DMS79 treated with DMSO at 0.1 percent for 48 hours (cell line): ENCODE results near the gene MOB3B.

Source experiments
- DNase-seq: peaks from one replicate; lab custom pipeline; 2025; lab: John Stamatoyannopoulos, UW

Gene MOB3B

GRCh38 chr9:27387722-27388121 lies 141.9 kb downstream of the MOB3B start:
- no peak for DNase-seq

- peak; percentile 27 for DNase-seq
Observed at GRCh38 chr9:27386571-27387091, 143.0 kb downstream of the MOB3B start.

DNA sequence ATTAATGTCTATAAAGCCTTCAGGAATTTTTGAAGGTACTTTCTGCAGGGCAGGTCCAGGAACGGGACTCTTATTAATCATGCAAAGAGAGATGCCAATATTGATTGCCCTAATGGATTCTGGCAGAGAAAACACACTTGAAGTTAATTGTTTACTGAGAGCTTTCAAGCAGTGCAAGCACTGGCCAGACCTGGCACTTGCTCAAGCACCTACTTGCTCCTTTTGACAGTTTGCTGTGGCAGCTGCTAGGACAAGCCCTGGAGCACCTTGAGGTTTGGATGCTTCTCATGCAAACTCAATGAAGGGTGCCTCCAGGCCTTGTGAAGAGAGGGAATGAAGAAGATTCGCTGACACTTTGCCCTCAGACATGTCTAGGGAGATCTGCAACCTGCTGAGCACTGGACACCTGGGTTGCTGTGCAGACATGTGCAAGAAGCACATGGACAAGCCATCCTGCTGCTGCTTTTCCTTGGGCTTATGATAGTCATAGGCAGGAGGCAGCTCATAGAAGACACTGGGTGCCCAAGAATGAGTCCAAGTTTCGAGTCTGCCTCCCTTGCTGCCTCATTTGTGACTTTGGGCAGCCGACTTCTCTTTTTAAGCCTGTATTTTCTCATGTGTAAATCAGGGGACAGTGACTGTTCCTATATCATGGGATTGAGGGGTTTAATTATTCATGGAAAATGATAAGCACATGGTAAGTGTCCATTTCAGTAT lies 143.8 kb downstream of the MOB3B start:
- DNase-seq: peak; percentile 92

DNA sequence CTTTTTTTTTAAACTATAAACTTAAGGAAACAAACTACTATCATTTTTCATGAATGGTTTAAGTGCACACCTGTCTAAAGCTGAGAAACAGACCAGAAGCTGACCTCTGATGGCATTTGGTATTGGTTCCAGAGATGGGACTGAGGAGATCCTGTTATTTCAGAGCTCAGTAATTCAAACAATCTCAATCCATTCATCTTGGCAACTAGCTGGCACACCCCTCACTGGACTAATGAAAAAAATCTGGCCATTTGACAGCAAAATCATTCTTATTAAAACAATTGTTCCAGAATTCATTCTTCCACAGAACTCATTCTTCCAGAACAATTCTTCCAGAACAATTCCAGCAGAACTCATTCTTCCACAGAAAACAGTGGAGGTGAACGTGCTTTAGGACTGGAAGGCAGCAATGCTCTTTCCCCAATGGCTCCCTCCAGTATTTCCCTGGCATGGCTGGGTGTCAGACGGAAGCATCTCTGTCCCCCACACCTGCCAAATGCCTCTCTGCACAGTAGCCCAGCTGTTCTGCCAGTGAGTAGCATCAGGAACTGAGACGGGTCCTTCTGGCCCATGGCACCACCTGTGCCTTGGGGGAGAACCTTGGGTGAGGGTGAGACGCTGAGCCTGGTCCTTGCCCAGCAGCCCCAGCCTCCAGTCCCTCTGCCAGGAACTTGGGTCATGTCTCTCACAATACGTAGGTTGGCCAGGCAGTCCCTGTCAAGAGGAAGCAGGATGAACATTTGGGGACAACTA lies 145.2 kb downstream of the MOB3B start:
- no peak for DNase-seq

GRCh38 chr9:27383524-27383923 lies 146.1 kb downstream of the MOB3B start:
- no peak for DNase-seq

DNA sequence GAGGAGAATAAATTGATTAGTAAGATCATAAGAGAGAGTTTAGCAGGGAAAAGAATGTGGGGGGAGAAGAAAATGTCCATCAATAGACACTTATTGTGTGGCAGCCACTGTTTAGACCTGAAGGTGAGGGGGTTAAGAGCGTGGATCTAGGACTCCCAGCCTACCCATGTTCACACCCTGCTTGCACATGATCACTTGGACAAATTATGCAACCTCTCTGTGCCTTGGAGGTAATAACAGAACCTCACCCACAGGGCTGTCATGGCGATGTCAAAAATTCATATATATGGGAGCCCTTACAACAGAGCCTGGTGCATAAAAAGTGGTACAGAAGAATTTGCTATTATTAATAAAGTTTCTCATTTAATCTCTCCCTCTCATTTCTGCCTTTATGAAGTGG lies 146.6 kb downstream of the MOB3B start:
- no peak for DNase-seq

DNA sequence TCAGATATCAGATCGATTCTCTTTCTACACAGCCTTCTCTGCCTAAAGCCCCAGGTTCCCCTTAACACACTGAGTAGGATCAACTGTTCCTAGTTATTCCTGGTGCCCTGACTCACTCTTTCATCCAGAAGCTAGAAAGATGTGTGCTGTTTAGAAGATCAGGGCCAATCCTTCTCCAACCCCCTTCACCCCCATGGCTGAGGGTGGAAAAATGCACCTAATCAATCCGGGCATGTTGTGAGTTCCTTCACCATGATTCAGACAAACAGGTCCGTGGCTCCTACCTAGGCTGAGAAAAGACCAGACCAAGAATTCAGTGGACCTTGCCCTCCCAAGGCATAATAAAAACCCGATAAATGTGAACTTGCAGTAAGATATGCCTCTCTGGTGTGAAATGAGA lies 147.3 kb downstream of the MOB3B start:
- no peak for DNase-seq

DNA sequence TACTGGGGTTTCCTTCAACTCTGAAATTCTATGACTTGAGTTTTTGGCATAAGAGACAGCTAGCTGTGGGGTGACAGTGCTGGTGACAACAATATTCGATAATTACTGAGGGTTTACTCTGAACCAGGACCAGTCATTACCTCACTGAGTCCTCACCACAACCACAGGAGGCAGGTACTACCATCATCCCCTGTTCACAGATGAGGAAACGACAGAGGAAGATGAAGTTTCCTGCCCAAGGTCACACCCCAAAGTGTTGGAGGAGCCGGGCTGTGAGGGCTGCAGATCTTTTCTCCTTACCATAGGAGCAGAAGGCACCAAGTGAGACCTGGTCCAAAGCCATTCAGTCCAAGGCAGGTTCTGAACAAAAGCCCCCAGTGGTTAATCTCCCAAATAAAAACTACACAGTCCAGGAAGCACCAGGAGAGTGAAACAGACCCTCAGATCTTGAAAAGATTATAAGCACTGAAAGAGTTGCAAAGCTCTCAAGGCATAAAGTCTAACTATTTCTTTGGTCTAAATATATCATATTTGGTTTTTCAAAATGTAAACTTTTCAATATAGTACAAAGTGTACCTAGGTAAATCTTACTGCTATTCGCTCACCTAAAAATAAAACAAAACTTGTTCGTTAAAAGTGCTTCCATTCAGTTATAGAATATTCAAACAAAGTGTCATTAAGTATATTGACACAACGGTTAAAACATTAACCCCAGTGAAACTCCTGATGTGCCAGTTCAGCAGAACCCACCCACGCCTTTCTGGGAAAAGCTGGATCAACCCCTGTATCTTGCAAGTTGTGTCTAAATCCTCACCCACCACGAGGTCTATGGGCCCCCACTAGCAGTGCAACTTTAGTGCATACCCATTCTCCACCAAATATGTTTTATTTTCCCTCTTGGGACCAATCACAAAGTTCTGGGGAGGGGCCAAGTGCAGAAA lies 150.0 kb downstream of the MOB3B start:
- DNase-seq: no peak

- no peak for DNase-seq
Observed at GRCh38 chr9:27377811-27378456, 151.7 kb downstream of the MOB3B start.

GRCh38 chr9:27377147-27377807 lies 152.3 kb downstream of the MOB3B start:
- no peak for DNase-seq

GRCh38 chr9:27373851-27374250 lies 155.8 kb downstream of the MOB3B start:
- DNase-seq: no peak

- DNase-seq: no peak
Observed at GRCh38 chr9:27372615-27373014, 157.0 kb downstream of the MOB3B start.

GRCh38 chr9:27371382-27371781 lies 158.2 kb downstream of the MOB3B start:
- no peak for DNase-seq

DNA sequence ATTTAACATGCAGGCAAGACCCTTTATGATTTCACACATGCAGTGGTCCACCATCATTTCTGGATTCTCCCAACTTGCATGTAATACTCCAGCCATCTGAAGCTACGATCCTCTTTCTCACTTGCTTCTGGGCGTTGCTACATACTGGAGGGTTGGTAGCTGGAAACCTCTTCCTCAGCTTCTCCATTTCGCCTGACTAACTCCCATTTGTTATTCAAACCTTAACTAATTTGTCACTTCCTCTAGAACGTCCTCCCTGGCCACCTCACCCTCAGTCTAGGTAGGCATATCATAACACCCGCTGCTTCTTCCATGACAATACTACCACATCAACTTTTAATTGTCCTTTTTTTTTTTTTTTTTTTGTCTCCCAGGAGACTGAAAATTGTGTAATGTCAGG lies 160.0 kb downstream of the MOB3B start:
- no peak for DNase-seq

- no peak for DNase-seq
Observed at GRCh38 chr9:27368316-27368985, 161.2 kb downstream of the MOB3B start.

GRCh38 chr9:27367921-27368315 lies 161.7 kb downstream of the MOB3B start:
- no peak for DNase-seq

DNA sequence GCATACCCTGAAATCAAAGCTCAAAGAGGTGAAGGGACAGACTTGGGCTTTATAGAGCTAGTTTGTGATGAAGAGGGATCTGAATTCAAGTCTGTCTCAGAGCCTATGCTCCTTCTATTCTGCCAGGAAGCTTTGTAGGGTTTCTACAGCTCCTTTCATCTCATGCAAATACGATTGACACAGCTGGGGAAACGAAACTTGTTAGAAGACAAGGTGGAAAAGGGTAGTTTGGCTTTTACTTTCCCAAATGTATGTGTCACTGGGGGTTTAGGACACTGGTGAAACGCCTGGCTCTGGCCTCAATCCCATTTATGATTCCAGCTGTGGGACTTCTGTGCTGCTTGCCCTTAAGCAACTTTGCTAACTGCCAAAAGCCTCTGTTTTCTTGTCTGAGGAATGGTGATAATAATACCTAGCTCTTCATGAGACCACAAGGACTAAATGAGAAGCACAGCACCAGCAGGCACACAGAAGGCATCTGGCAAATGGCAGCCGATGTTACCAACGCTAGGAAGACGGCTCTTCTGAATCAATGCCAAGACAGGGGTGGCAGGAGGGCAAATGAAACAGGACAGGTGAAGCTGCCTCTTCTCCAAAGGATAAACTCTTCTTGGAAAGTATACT lies 162.3 kb downstream of the MOB3B start:
- DNase-seq: no peak

- no peak for DNase-seq
Observed at GRCh38 chr9:27365707-27366376, 163.8 kb downstream of the MOB3B start.

DNA sequence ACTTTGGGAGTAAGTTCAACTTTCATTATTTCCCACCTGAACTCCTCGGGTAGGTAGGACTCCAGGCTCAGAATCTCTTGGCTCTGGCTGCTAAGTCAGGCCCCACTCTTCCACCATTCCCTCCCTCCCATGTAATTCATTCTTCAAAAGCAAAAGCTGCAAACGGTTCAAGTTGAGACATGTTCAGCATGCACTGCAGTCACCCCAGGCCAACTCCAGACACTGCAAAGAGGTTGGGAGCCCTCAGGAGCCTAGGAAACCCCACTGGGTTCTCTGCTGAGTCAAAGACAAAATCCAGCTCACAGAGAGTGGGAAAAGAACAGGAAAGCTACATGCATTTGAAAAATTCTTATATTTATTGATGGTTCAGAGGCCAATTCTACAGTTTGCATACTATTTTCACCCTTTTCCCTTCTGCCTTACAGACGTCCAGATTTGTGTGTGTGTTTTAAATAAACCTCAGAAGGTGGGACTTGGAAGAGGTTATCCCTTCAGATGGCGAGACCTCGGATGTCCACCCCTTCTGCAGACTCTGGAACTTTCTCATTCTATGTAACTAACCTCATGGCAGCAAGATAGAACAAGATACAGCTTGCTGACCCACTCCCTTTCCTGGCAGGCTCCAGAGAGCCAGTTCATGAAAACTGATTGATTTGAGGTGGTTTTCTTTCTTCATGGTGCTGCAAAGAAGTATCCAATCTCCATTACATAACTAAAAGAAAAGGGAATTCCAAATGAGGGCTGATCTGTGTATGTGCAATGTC lies 167.0 kb downstream of the MOB3B start:
- peak; percentile 69 for DNase-seq
